CD4-positive, alpha-beta T cell (primary cell): ENCODE measurements around the gene VPS41. TPM values are rescaled to one million over a fixed set of nuclear protein-coding genes. Genes with fewer than 3 reads are reported as not detected.

Experiments
- ATAC-seq: fragments of 200-7000 bp; cut with Tn5 transposase; one replicate; pipeline ENCODE4 v1.10.0; 2022; ENCODE audit warnings: mild to moderate bottlenecking; ENCODE audit not compliant: poor library complexity
- CTCF ChIA-PET: fragments of 350-600 bp; sonication (Branson Sonifier 250); formaldehyde crosslinking; loops from one replicate; lab custom pipeline; 2021; ENCODE audit warnings: antibody characterized with exemption, inconsistent platforms; lab: Charles Lee
- POLR2A ChIA-PET: fragments of 350-600 bp; sonication (Branson Sonifier 250); formaldehyde crosslinking; loops from one replicate; lab custom pipeline; 2021; ENCODE audit warnings: antibody characterized with exemption, inconsistent platforms; lab: Charles Lee
- DNase-seq, 14 experiments: peaks; one replicate each; pipeline ENCODE4 v3.0.0-alpha.2; 2013 to 2020; ENCODE audit warnings: mixed read lengths in 2 of 14
- H3K27ac ChIP-seq, 2 donors: one replicate each; pipeline versions ENCODE4 v1.5.1 to v1.7.0; 2013; ENCODE audit warnings: low read length in 2 of 2, low read depth in 1 of 2, mild to moderate bottlenecking in 1 of 2
- H3K27me3 ChIP-seq, 2 experiments: 1 replicate in 1 of 2; 2 replicates in 1 of 2; pipeline versions ENCODE4 v1.6.1 to v1.7.0; 2013; ENCODE audit warnings: low read length in 2 of 2, control low read depth in 1 of 2, mild to moderate bottlenecking in 1 of 2, moderate library complexity in 1 of 2; ENCODE audit not compliant: insufficient read depth in 2 of 2, control insufficient read depth in 1 of 2
- H3K36me3 ChIP-seq: one replicate; pipeline ENCODE4 v1.6.1; 2013; ENCODE audit warnings: low read length, control low read depth; ENCODE audit not compliant: insufficient read depth
- H3K4me1 ChIP-seq: one replicate; pipeline ENCODE4 v1.6.1; 2013; ENCODE audit warnings: low read length, control low read depth; ENCODE audit not compliant: insufficient read depth
- H3K4me3 ChIP-seq: one replicate; pipeline ENCODE4 v1.5.1; 2013; ENCODE audit warnings: mild to moderate bottlenecking, low read length, moderate library complexity
- H3K9me3 ChIP-seq, 2 experiments: 1 replicate in 1 of 2; 2 replicates in 1 of 2; pipeline versions ENCODE4 v1.6.1 to v1.7.0; 2013; ENCODE audit warnings: low read length in 2 of 2, mild to moderate bottlenecking in 2 of 2, control low read depth in 1 of 2, moderate library complexity in 1 of 2; ENCODE audit not compliant: control insufficient read depth in 1 of 2, insufficient read depth in 1 of 2
- H3K27ac Mint-ChIP-seq: one replicate; pipeline ENCODE4 v1.8.0; 2020; ENCODE audit warnings: mixed read lengths
- H3K27me3 Mint-ChIP-seq: one replicate; pipeline ENCODE4 v1.8.0; 2021; ENCODE audit warnings: mixed read lengths
- H3K36me3 Mint-ChIP-seq: one replicate; pipeline ENCODE4 v1.8.0; 2021; ENCODE audit warnings: low read depth, mixed read lengths
- H3K4me1 Mint-ChIP-seq: one replicate; pipeline ENCODE4 v1.8.0; 2021; ENCODE audit warnings: low read depth, mixed read lengths
- H3K4me3 Mint-ChIP-seq: one replicate; pipeline ENCODE4 v1.8.0; 2020; ENCODE audit warnings: mild to moderate bottlenecking, mixed read lengths
- H3K9me3 Mint-ChIP-seq: one replicate; pipeline ENCODE4 v1.8.0; 2020; ENCODE audit warnings: mixed read lengths
- CTCF ChIP-seq: fragments of 200-600 bp; IDR thresholded peaks from one replicate; pipeline ENCODE4 v1.8.0; 2022; ENCODE audit warnings: antibody characterized with exemption, mild to moderate bottlenecking
- intact Hi-C, 2 experiments: fragments of 100-400 bp; cut with DNase I in 1 of 2; cut with micrococcal nuclease in 1 of 2; formaldehyde crosslinking; loops; one replicate each; pipeline versions ENCODE4 v1.15.1 to v1.9.0; 2023 to 2025; cut with DNase I, micrococcal nuclease
- total RNA-seq, 174 experiments: library from RNA in 2 of 174; stranded (reverse) in 2 of 174; gene quantifications; one replicate each; pipeline ENCODE4 v1.2.3 and lab custom pipeline; 2021 to 2026

Gene VPS41
- total RNA-seq, 2 experiments from 2014 or later: 19.4 to 22.9 TPM

- peaks cover 19% of the 10 kb centered on the region for H3K36me3 Mint-ChIP-seq
- no peaks in the 10 kb centered on the region for H3K27me3 ChIP-seq
- POLR2A ChIA-PET: no interaction called here
- no peaks in the 10 kb centered on the region for H3K27me3 Mint-ChIP-seq
- H3K4me3 ChIP-seq: no peak overlapping the region
- no peak overlapping the region for H3K27ac Mint-ChIP-seq
- no peak for ATAC-seq
- TF ChIP-seq CTCF: no peak
- intact Hi-C loops: loop anchor here in 1 of 2 experiments (10.0 kb wide), 2 partner anchors 662 to 728 kb away; partner anchors contain the start of genes STARD3NL and YAE1
- DNase-seq: no peak
- no peaks in the 10 kb centered on the region for H3K9me3 ChIP-seq
- H3K4me1 ChIP-seq: peaks cover 7% of the 10 kb centered on the region
- H3K4me3 Mint-ChIP-seq: no peak overlapping the region
- no peaks in the 10 kb centered on the region for H3K36me3 ChIP-seq
- no peaks in the 10 kb centered on the region for H3K9me3 Mint-ChIP-seq
- H3K27ac ChIP-seq: no peak overlapping the region
- H3K4me1 Mint-ChIP-seq: peaks cover 60% of the 10 kb centered on the region
- CTCF ChIA-PET: no interaction called here
These were observed 6.5 kb downstream of the VPS41 start for GRCh38 chr7:38902449-38902848.

GRCh38 chr7:38893061-38893460 is 15.9 kb downstream of the VPS41 start:
- Mint-ChIP-seq H3K4me3 (no peak overlapping the region), H3K4me1 (peaks cover 15% of the 10 kb centered on the region), H3K27me3 (no peaks in the 10 kb centered on the region), H3K36me3 (peaks cover 79% of the 10 kb centered on the region), H3K9me3 (peaks cover 13% of the 10 kb centered on the region), H3K27ac (no peak overlapping the region)
- ATAC-seq (no peak), DNase-seq (no peak)
- intact Hi-C loops: no loop called here
- no peak overlapping the region for H3K27ac ChIP-seq
- CTCF ChIA-PET: no interaction called here
- H3K9me3 ChIP-seq: no peaks in the 10 kb centered on the region
- peaks cover 11% of the 10 kb centered on the region for H3K36me3 ChIP-seq
- H3K4me1 ChIP-seq: no peaks in the 10 kb centered on the region
- no peak overlapping the region for H3K4me3 ChIP-seq
- TF ChIP-seq CTCF: no peak
- POLR2A ChIA-PET: no interaction called here
- H3K27me3 ChIP-seq: no peaks in the 10 kb centered on the region

GRCh38 chr7:38890597-38890996 is 18.4 kb downstream of the VPS41 start:
- Histone ChIP-seq H3K27ac (no peak overlapping the region), H3K4me1 (no peaks in the 10 kb centered on the region), H3K36me3 (peaks cover 5% of the 10 kb centered on the region), H3K27me3 (no peaks in the 10 kb centered on the region), H3K9me3 (peaks cover 0 to 6% of the 10 kb centered on the region in 2 experiments), H3K4me3 (no peak overlapping the region)
- Mint-ChIP-seq H3K4me1 (peaks cover 25% of the 10 kb centered on the region), H3K27ac (no peak overlapping the region), H3K9me3 (peaks cover 13% of the 10 kb centered on the region), H3K4me3 (no peak overlapping the region), H3K36me3 (peaks cover 81% of the 10 kb centered on the region), H3K27me3 (no peaks in the 10 kb centered on the region)
- TF ChIP-seq CTCF: no peak
- intact Hi-C loops: no loop called here
- no peak for DNase-seq
- ATAC-seq: no peak
- ChIA-PET POLR2A (no interaction called here), CTCF (no interaction called here)
